SK-N-MC (cell line): ENCODE measurements around the gene PHACTR3.

Source experiments
- EZH2 ChIP-seq: fragments of 200-600 bp; sonication (generic); IDR thresholded peaks from one replicate; pipeline ENCODE4 v1.6.1; 2017; ENCODE audit warnings: antibody characterized with exemption
- FOXP2 ChIP-seq: optimal IDR thresholded peaks from 2 replicates; pipeline ENCODE3; 2011; ENCODE audit warnings: mild to moderate bottlenecking, moderate library complexity; ENCODE audit not compliant: insufficient read depth; ENCODE audit errors: extremely low read length, control extremely low read depth
- POLR2AphosphoS5 ChIP-seq: IDR thresholded peaks from 2 replicates; pipeline ENCODE4 v1.6.1; 2012; ENCODE audit warnings: mild to moderate bottlenecking, low read depth, low read length, borderline replicate concordance

DNA sequence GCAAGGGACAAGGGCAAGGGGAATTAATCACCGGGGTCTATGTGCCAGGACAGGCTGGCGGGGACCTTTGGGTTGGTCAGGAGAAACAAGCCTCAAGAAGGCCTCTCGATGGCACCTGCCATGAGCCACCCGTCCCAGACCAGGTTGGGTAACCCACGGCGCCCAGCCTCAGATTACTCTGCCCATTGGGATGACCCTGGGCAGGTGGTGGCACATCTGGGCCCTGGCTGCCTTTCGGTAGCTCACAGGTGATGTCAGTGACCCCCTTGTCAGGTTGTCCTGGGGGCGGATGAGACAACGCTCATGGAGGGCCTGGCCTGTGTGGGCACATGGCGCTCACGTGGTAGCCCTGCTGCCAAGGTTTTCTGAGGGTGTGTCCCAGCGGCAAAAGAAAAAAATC, 176.9 kb downstream of the PHACTR3 start:
- TF ChIP-seq EZH2 (no peak), FOXP2 (no peak), POLR2AphosphoS5 (no peak)
